ENCODE results near the gene PRM1.
"Not testable (repeated sequence)": the region's sequence is repeated elsewhere in the genome, so short reads cannot be mapped to it uniquely, and the experiment has no call there.

The PRM1 gene

DNA sequence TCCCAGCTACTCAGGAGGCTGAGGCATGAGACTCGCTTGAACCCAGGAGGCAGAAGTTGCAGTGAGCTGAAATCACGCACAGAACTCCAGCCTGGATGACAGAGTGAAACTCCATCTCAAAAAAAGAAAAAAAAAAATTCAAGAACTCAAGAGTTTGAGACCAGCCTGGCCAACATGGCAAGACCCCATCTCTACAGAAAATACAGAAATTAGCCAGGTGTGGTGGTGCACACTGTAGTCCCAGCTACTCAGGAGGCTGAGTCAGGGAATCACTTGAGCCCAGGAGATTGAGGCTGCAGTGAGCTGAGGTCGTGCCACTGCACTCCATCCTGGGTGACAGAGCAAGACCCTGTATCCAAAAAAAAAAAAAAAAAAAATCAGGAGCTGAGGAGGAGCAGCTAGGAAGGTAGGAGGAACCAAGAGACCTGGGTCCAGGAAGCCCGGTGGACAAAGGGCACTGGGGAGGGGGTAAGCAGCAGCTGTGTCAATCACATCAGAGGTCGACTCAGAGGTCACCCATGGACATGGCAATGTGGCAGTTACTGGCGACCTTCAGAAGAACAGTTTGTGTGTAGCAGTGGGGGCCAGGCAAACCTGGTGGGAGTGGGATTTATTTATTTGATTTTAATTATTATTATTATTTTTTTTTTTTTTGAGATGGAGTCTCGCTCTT, 11.1 kb upstream of the PRM1 start:
- Mint-ChIP-seq H3K4me1 (peaks cover 6% of the 10 kb centered on the region), H3K9me3 (no peaks in the 10 kb centered on the region), H3K27ac (no peak overlapping the region), H3K4me3 (no peak overlapping the region), H3K36me3 (no peaks in the 10 kb centered on the region)
- DNase-seq (ENCODE audit: low spot score in 2 of 2) (no peak), ATAC-seq (no peak)

DNA sequence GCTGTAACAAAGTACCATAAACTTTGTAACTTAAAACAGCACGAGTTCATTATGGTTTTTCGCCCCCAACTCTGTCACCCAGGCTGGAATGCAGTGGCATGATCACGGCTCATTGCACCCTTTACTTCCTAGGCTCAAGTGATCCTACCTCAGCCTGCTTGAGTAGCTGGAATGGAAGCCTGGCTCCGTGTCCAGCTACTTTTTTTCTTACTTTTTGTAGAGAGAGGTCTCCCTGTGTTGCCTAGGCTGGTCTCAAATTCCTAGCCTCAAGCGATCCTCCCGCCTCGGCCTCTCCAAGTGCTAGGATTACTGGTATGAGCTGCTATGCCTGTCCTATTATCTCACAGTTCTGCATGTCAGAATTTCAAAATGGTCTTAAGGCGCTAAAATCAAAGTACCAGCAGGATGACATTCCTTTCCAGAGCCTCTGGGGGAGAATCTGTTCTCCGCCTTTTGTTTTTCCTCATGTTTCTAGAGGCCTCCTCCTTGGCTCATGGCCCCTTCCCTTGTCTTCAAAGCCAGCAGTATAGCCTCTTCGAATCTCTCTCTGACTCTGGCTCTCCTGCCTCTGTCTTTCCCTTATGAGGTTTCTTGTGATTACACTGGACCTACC, 10.1 kb upstream of the PRM1 start:
- Mint-ChIP-seq H3K4me1 (peaks cover 10% of the 10 kb centered on the region), H3K9me3 (no peaks in the 10 kb centered on the region), H3K36me3 (no peaks in the 10 kb centered on the region), H3K27ac (no peak overlapping the region), H3K4me3 (no peak overlapping the region)
- ATAC-seq, result no peak
- no peak for DNase-seq (ENCODE audit: low spot score in 2 of 2)

DNA sequence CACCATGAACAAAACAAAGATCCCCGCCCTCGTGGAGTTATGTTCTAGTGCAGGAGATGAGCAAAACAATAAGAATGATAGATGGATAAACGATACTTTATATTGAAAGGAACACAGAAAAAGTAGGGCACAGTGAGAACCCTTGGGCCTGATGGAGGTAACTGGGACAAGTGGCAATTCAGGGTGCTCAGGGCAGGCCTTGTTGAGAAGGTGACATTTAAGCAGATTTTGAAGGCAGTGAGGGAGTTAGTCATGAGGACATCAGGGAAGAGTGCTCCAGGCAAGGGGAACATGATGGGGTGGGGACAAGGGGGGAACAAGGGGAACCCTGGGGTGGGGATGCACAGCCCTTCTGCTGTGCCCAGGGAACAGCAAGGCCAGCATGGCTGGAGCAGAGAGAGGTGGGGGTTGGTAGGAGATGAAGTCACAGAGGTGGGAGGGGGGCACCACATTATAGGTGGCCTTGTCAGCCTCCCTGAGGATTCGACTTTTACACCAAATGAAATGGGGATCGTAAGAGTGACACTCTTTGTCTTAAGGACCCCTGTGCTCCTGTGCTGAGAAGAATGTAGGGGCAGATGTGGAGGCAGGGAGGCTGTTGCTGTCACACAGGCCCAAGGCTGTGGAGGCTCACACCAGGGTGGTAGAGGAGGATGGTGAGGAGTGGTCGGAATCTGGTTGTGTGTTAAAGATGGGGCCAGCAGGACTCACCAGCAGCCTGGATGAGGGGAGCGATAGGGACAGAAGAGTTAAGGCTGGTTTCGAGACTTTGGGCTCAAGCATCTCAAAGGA, 9.2 kb upstream of the PRM1 start:
- H3K9me3 Mint-ChIP-seq, result no peaks in the 10 kb centered on the region
- no peaks in the 10 kb centered on the region for H3K36me3 Mint-ChIP-seq
- ATAC-seq (no peak), DNase-seq (ENCODE audit: low spot score in 2 of 2) (no peak)
- no peak overlapping the region for H3K4me3 Mint-ChIP-seq
- peaks cover 19% of the 10 kb centered on the region for H3K4me1 Mint-ChIP-seq
- H3K27ac Mint-ChIP-seq, result no peak overlapping the region

DNA sequence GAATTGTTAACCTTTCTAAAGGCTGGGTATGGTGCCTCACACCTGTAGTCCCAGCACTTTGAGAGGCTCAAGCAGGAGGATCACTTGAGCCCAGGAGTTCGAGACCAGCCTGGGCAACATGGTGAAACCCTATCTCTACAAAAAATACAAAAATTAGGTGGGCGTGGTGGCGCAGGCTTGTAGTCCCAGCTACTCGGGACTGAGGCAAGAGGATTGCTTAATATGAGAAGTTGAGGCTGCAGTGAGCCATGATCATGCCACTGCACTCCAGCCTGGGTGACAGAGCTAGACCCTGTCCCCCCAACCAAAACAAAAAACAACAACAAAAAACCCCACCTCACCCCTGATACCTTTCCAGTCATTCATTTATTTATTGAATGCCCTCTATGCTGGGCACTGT, 8.6 kb upstream of the PRM1 start:
- H3K27ac Mint-ChIP-seq; H3K4me3 Mint-ChIP-seq; DNase-seq (ENCODE audit: low spot score in 2 of 2); H3K9me3 Mint-ChIP-seq; H3K36me3 Mint-ChIP-seq; ATAC-seq: not testable (repeated sequence)
- H3K4me1 Mint-ChIP-seq, result peaks cover 19% of the 10 kb centered on the region

DNA sequence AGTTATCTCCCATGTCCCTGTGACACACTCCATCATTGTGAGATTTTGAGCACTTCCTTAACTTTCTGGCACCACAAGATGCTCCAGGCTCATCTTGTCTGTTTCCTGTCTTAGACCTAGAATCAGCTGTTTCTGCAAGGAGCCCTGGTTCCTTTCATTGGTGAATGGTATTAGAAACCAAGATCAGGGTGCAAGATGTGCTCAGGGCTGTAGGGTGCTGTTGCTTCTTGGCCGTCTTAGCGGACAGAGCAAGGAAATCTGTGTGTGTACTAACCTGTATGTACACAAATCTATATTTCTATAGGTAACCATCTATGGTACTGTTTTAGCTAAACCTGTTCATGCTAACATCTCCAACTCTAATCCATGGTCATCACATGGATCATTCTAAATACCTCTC, 8.1 kb upstream of the PRM1 start:
- ATAC-seq (no peak), DNase-seq (ENCODE audit: low spot score in 2 of 2) (no peak)
- Mint-ChIP-seq H3K4me1 (peaks cover 19% of the 10 kb centered on the region), H3K9me3 (no peaks in the 10 kb centered on the region), H3K36me3 (no peaks in the 10 kb centered on the region), H3K27ac (no peak overlapping the region), H3K4me3 (no peak overlapping the region)

DNA sequence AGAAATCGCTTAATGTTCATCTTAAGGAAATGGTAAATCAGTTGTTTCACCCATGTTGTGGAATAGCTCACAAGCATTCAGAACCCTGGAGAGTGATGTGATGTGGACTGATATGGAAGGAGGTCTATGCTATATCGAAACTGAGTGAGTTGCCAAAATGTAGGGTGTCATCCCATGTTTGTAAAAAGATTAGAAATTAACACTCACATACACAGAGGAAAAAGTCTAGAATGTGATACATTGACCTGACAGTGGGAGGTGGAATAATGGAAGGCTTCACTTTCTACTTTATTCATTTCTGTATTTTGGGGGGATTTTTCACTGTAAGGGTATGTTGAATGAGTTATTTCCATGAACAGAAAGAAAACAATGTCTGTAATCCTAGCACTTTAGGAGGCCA, 4.7 kb upstream of the PRM1 start:
- peak overlapping the region; percentile 21 for H3K4me3 Mint-ChIP-seq
- H3K27ac Mint-ChIP-seq, result no peak overlapping the region
- no peaks in the 10 kb centered on the region for H3K9me3 Mint-ChIP-seq
- no peaks in the 10 kb centered on the region for H3K36me3 Mint-ChIP-seq
- H3K4me1 Mint-ChIP-seq, result peaks cover 19% of the 10 kb centered on the region
- ATAC-seq, result peak; percentile 74
- no peak for DNase-seq (ENCODE audit: low spot score in 2 of 2)

DNA sequence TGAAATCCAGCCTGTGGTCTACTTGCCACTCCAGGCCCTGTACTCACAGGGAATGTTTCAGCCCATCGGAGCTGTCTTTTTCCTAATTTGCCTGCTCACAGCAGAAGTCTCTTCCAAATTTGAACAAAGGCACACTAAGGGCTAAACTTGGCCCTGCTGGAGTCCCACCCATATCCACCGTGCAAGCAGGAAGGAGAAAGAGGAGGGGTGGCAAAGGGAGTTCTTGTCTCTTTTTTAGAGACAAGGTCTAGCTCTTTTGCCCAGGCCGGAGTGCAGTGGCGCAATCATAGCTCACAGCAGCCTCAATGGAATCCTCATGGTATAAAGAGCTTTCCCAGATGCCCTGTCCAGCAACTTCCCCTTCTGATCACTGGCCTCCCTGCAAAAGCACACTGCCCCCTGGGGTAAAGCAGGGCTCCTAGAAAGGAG, 2.7 kb upstream of the PRM1 start:
- H3K4me1 Mint-ChIP-seq, result peaks cover 19% of the 10 kb centered on the region
- ATAC-seq, result no peak
- no peaks in the 10 kb centered on the region for H3K36me3 Mint-ChIP-seq
- H3K9me3 Mint-ChIP-seq, result no peaks in the 10 kb centered on the region
- no peak overlapping the region for H3K4me3 Mint-ChIP-seq
- H3K27ac Mint-ChIP-seq, result no peak overlapping the region
- no peak for DNase-seq (ENCODE audit: low spot score in 2 of 2)

- Mint-ChIP-seq H3K4me1 (no peaks in the 10 kb centered on the region), H3K9me3 (no peaks in the 10 kb centered on the region), H3K4me3 (no peak overlapping the region), H3K27ac (peak overlapping the region; percentile 45), H3K36me3 (no peaks in the 10 kb centered on the region)
- ATAC-seq, result no peak
- no peak for DNase-seq (ENCODE audit: low spot score in 2 of 2)
These were observed 2.2 kb downstream of the PRM1 start for GRCh38 chr16:11278681-11279628.

DNA sequence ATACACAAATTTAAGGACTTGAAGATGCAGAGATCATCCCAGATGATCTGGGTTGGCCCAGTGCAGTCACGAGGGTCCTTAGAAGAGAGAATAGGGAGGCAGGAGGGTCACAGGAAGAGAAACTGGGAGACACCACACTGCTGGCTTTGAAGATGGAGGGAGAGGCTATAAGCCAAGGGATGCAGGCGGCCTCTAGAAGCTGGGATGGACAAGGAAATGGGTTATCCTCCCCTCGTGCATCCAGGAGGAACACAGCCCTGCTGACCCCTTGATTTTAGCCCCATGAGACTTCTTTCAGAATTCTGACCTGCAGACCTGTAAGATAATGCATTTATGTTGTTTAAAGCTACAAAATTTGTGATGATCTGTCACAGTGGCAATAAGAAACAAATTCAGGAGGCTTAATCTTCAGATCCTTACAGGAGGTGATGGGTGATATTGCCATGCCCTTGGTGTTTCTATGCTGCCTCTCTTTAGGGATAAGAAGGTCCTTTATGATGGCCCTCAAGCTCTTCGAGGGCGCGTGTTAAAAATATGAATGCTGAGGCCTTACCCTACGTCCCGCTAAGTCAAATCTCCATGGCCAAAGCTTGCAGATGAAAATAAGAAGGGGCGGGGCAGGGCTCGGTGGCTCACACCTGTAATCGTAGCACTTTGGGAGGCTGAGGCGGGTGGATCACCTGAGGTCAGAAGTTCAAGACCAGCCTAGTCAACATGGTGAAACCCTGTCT, 3.4 kb downstream of the PRM1 start:
- no peak overlapping the region for H3K4me3 Mint-ChIP-seq
- no peaks in the 10 kb centered on the region for H3K4me1 Mint-ChIP-seq
- H3K27ac Mint-ChIP-seq, result no peak overlapping the region

DNA sequence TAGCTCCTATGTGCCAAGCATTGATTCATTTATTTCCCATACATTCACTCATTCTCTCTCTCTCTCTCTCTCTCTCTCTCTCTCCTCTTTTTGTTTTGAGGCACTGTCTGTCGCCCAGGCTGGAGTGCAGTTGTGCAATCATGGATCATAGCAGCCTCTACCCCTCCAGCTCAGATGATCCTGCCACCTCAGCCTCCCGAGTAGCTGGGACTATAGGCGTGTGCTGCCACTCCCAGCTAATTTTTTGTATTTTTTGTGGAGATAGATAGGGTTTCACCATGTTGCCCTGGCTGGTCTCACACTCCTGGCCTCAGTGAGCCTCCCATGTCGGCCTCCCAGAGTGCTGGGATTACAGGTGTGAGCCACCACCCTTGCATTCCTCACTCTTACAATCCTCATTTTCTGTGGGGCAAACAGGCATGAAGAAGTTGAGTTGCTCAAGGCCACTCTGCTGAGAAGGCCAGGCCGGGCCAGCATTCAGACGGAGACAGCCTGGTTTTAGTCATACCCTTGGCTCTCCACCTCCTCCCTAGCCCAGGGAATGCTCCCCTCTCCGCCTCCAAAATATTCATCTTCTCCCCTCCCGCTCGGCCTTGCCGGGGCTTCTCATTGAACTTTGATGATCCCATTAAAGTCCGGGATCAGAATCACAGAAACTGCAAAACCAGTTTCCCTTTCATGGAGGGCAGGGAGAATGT, 4.1 kb downstream of the PRM1 start:
- Mint-ChIP-seq H3K27ac (no peak overlapping the region), H3K36me3 (no peaks in the 10 kb centered on the region), H3K9me3 (no peaks in the 10 kb centered on the region), H3K4me3 (no peak overlapping the region), H3K4me1 (no peaks in the 10 kb centered on the region)
- DNase-seq (ENCODE audit: low spot score in 2 of 2) (no peak), ATAC-seq (no peak)

More for the DNA sequence above, 3.4 kb downstream of the PRM1 start:
- no peak for DNase-seq (ENCODE audit: low spot score in 2 of 2)
- H3K36me3 Mint-ChIP-seq, result no peaks in the 10 kb centered on the region
- no peak for ATAC-seq
- H3K9me3 Mint-ChIP-seq, result no peaks in the 10 kb centered on the region

DNA sequence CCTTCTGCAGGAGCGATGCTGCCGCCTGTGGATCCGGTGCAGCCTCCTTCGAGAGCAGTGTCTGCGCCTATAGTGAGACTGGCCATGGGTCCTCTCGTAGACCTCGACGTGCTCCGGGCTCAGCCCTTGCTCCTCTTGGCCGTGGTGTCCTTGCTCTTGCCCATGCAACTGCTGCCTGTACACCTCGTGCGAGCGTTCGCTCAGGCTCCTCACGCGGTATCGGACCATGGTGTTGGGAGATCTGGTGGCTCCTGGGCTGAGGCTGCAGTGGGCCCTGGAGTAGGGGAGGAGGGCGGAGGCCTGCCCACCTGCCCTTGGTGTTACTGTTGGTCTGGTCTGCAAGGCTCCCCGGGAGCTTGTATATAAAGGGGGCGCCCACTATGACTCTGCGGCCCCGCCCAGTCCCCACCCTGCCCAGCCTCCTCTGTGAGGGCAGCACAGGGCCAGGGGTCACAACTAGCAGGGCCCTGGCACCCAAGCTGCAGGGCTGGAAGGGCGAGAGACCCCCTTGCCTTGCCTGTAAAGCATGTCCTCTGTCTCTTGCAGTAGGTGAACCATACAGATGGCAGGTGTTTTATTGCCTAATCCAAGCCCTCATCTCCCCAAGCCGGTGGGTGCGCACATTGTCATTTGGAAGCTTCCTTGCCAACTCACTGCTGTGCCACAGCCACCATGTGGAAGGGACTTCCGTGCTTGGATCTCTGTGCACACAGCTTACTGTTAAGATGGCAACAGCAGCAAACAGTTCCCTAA, 4.8 kb downstream of the PRM1 start, which contains the start of gene PRM2:
TSS of gene PRM2 (minus strand) at position 338 of the 753 bp plus-strand sequence. CDS start at position 228, 110 bp downstream.
- H3K27ac Mint-ChIP-seq, result no peak within 1 kb of the TSS
- no peak within 1 kb of the TSS for H3K4me3 Mint-ChIP-seq
- ATAC-seq (no peak), DNase-seq (ENCODE audit: low spot score in 2 of 2) (no peak)
- H3K36me3 Mint-ChIP-seq, result no peaks in the 10 kb centered on the region
- H3K9me3 Mint-ChIP-seq, result no peaks in the 10 kb centered on the region
- H3K4me1 Mint-ChIP-seq, result no peaks in the 10 kb centered on the region

DNA sequence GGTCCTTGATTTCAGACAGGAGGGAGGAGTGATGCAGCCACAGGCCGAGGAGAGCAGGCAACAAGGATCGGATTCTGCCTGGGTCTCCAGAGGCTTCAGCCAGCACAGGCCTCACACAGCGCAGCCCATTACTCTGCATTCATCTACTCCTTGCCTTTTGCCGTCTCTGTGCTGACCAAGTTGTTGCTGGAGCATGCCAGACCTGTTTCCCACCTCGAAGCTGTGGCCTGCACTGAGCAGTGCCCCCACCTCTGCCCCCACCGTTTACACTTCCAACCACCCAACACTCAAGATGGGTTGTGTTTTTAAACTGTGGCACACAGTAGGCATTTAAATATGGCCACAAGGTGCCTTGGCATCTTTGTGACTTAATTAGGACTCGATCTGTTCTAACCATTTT, 6.2 kb downstream of the PRM1 start:
- no peaks in the 10 kb centered on the region for H3K9me3 Mint-ChIP-seq
- no peak overlapping the region for H3K4me3 Mint-ChIP-seq
- no peaks in the 10 kb centered on the region for H3K36me3 Mint-ChIP-seq
- ATAC-seq, result no peak
- no peak for DNase-seq (ENCODE audit: low spot score in 2 of 2)
- no peak overlapping the region for H3K27ac Mint-ChIP-seq
- no peaks in the 10 kb centered on the region for H3K4me1 Mint-ChIP-seq

GRCh38 chr16:11273721-11274324, 7.3 kb downstream of the PRM1 start:
- no peak for DNase-seq (ENCODE audit: low spot score in 2 of 2)
- Mint-ChIP-seq H3K9me3 (no peaks in the 10 kb centered on the region), H3K4me1 (no peaks in the 10 kb centered on the region), H3K4me3 (no peak overlapping the region), H3K27ac (no peak overlapping the region), H3K36me3 (no peaks in the 10 kb centered on the region)
- ATAC-seq, result no peak
